HepG2 (cell line): ENCODE data around the gene CTDNEP1. TPM values are rescaled to one million over a fixed set of nuclear protein-coding genes. Genes with fewer than 3 reads are reported as not detected.

Experiments
- AKNA ChIP-seq: sonication (generic); formaldehyde crosslinking; IDR thresholded peaks from 2 replicates; pipeline ENCODE4 v1.4.0; 2020; ENCODE audit warnings: missing genetic modification reagents, borderline replicate concordance
- EHMT2 ChIP-seq: fragments of 200-600 bp; sonication (generic); IDR thresholded peaks from 2 replicates; pipeline ENCODE4 v1.7.0; 2017; ENCODE audit warnings: antibody characterized with exemption, low read depth, low read length, borderline replicate concordance
- GATAD1 ChIP-seq: IDR thresholded peaks from 2 replicates; pipeline ENCODE4 v1.6.1; 2016; ENCODE audit warnings: missing genetic modification reagents, missing compliant biosample characterization
- HNF4G ChIP-seq, 2 experiments: sonication (generic) in 1 of 2; formaldehyde crosslinking in 1 of 2; IDR thresholded peaks; 2 replicates each; pipeline versions ENCODE4 v1.4.0 to v1.6.1; 2011 to 2020; ENCODE audit warnings: borderline replicate concordance in 2 of 2, low read depth in 2 of 2, mild to moderate bottlenecking in 2 of 2, low read length in 1 of 2, missing genetic modification reagents in 1 of 2, moderate library complexity in 1 of 2
- HNRNPH1 ChIP-seq: fragments of 200-400 bp; formaldehyde crosslinking; optimal IDR thresholded peaks from 2 replicates; pipeline ENCODE3; 2017; ENCODE audit warnings: mild to moderate bottlenecking, low read depth, low read length
- MXD4 ChIP-seq: IDR thresholded peaks from 2 replicates; pipeline ENCODE4 v1.6.1; 2016; ENCODE audit warnings: mild to moderate bottlenecking, missing biosample characterization, missing genetic modification reagents
- NR1H2 ChIP-seq: sonication (generic); formaldehyde crosslinking; IDR thresholded peaks from 2 replicates; pipeline ENCODE4 v1.8.1; 2022; ENCODE audit warnings: low read depth, missing genetic modification reagents, borderline replicate concordance
- PBX3 ChIP-seq: sonication (generic); formaldehyde crosslinking; IDR thresholded peaks from 2 replicates; pipeline ENCODE4 v1.8.1; 2023; ENCODE audit warnings: missing genetic modification reagents, inconsistent platforms, borderline replicate concordance
- SOX6 ChIP-seq, 2 experiments: fragments of 450-650 bp in 1 of 2; sonication (generic) in 1 of 2; formaldehyde crosslinking in 1 of 2; IDR thresholded peaks; 2 replicates each; pipeline versions ENCODE4 v1.4.0 to v1.6.1; 2017 to 2020; ENCODE audit warnings: antibody characterized with exemption in 1 of 2, mild to moderate bottlenecking in 1 of 2, missing genetic modification reagents in 1 of 2
- ZMYM4 ChIP-seq: sonication (generic); formaldehyde crosslinking; IDR thresholded peaks from 2 replicates; pipeline ENCODE4 v1.8.1; 2023; ENCODE audit warnings: mild to moderate bottlenecking, missing genetic modification reagents
- polyA plus RNA-seq, 8 experiments: library from polyadenylated mRNA; depleted of rRNA in 3 of 8; stranded (reverse) in 7 of 8; unstranded in 1 of 8; fragments of >200 nt; fragmentation: Illumina TruSeq in 4 of 8; extraction: Trizol in 4 of 8; gene quantifications; 2 replicates each; pipeline versions ENCODE4 v1.2.1 to v1.2.3, GENCODE V29; 2011 to 2016; ENCODE audit warnings: low read depth in 4 of 8, missing spikeins in 1 of 8, mixed read lengths in 1 of 8; ENCODE audit not compliant: insufficient read depth in 1 of 8
- total RNA-seq, 5 experiments: library from RNA; depleted of rRNA; stranded (reverse); fragments of >200 nt; fragmentation: Illumina TruSeq; extraction: Trizol; gene quantifications; 2 replicates each; pipeline ENCODE4 v1.2.3, GENCODE V29; 2016; ENCODE audit warnings: low read depth in 1 of 5

CTDNEP1 gene
- total and polyA plus RNA-seq, 2 of the 13 experiments (the other 11 are each of a cell fraction or from before 2014, with no cell fraction given): 19.8 to 118 TPM

- no peak for TF ChIP-seq PBX3
- no peak for TF ChIP-seq HNF4G (IDR thresholded peaks at IDR 0.05; ENCODE audit: borderline replicate concordance, low read depth, low read length)
- no peak for TF ChIP-seq HNF4G (CRISPR knock-in tag; IDR thresholded peaks at IDR 0.05; ENCODE audit: borderline replicate concordance, low read depth)
- TF ChIP-seq SOX6 (IDR thresholded peaks at IDR 0.05): no peak
- TF ChIP-seq SOX6 (CRISPR knock-in tag; IDR thresholded peaks at IDR 0.05): no peak
- no peak for TF ChIP-seq GATAD1 (CRISPR knock-in tag)
- no peak for TF ChIP-seq ZMYM4 (CRISPR knock-in tag)
- TF ChIP-seq MXD4: no peak
- TF ChIP-seq NR1H2 (CRISPR knock-in tag): no peak
- TF ChIP-seq HNRNPH1: no peak
- TF ChIP-seq EHMT2: no peak
- TF ChIP-seq AKNA (CRISPR knock-in tag): no peak
Observed at GRCh38 chr17:7205561-7205960, 46.0 kb downstream of the CTDNEP1 start (continued).
